ENCODE data around the gene DNAJC8.

Gene DNAJC8

DNA sequence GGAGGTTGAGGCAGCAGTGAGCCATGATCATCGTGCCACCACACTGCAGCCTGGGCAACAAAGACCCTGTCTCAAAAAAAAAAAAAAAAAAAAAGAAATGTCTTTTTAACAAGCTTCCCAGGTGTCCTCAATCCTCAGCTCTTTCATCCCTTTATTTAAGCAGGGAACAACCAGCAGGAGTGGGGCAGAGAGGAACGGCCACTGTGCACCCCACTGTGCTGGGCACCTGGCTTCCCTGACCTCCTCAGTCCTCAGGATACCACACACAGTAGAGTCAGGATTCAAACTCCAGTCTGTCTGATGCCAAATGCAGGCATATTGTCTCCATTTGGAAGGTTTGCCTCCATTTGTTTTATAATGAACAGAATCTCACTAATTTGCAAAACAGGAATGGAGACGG lies 36.5 kb downstream of the DNAJC8 start:
- ATAC-seq: no peak
- TF ChIP-seq ISL1 (CRISPR knock-in tag; IDR thresholded peaks at IDR 0.05) (no peak), TOX (CRISPR knock-in tag; IDR thresholded peaks at IDR 0.05; ENCODE audit: borderline replicate concordance) (no peak), CSDC2 (CRISPR knock-in tag; IDR thresholded peaks at IDR 0.05) (no peak), OSR1 (CRISPR knock-in tag; IDR thresholded peaks at IDR 0.05) (no peak), GLIS3 (CRISPR knock-in tag; IDR thresholded peaks at IDR 0.05) (no peak), ARNTL (CRISPR knock-in tag; IDR thresholded peaks at IDR 0.05; ENCODE audit: borderline replicate concordance, low read depth) (no peak), ZC3H10 (CRISPR knock-in tag; IDR thresholded peaks at IDR 0.05) (no peak), ESRRG (CRISPR knock-in tag; IDR thresholded peaks at IDR 0.05) (no peak)
- TF ChIP-seq, protein P1, sequence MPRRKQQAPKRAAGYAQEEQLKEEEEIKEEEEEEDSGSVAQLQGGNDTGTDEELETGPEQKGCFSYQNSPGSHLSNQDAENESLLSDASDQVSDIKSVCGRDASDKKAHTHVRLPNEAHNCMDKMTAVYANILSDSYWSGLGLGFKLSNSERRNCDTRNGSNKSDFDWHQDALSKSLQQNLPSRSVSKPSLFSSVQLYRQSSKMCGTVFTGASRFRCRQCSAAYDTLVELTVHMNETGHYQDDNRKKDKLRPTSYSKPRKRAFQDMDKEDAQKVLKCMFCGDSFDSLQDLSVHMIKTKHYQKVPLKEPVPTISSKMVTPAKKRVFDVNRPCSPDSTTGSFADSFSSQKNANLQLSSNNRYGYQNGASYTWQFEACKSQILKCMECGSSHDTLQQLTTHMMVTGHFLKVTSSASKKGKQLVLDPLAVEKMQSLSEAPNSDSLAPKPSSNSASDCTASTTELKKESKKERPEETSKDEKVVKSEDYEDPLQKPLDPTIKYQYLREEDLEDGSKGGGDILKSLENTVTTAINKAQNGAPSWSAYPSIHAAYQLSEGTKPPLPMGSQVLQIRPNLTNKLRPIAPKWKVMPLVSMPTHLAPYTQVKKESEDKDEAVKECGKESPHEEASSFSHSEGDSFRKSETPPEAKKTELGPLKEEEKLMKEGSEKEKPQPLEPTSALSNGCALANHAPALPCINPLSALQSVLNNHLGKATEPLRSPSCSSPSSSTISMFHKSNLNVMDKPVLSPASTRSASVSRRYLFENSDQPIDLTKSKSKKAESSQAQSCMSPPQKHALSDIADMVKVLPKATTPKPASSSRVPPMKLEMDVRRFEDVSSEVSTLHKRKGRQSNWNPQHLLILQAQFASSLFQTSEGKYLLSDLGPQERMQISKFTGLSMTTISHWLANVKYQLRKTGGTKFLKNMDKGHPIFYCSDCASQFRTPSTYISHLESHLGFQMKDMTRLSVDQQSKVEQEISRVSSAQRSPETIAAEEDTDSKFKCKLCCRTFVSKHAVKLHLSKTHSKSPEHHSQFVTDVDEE (CRISPR knock-in tag; IDR thresholded peaks at IDR 0.05): no peak
- TF ChIP-seq, protein P2, sequence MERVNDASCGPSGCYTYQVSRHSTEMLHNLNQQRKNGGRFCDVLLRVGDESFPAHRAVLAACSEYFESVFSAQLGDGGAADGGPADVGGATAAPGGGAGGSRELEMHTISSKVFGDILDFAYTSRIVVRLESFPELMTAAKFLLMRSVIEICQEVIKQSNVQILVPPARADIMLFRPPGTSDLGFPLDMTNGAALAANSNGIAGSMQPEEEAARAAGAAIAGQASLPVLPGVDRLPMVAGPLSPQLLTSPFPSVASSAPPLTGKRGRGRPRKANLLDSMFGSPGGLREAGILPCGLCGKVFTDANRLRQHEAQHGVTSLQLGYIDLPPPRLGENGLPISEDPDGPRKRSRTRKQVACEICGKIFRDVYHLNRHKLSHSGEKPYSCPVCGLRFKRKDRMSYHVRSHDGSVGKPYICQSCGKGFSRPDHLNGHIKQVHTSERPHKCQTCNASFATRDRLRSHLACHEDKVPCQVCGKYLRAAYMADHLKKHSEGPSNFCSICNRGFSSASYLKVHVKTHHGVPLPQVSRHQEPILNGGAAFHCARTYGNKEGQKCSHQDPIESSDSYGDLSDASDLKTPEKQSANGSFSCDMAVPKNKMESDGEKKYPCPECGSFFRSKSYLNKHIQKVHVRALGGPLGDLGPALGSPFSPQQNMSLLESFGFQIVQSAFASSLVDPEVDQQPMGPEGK (CRISPR knock-in tag; IDR thresholded peaks at IDR 0.05; ENCODE audit: borderline replicate concordance): no peak
- TF ChIP-seq, protein P3, sequence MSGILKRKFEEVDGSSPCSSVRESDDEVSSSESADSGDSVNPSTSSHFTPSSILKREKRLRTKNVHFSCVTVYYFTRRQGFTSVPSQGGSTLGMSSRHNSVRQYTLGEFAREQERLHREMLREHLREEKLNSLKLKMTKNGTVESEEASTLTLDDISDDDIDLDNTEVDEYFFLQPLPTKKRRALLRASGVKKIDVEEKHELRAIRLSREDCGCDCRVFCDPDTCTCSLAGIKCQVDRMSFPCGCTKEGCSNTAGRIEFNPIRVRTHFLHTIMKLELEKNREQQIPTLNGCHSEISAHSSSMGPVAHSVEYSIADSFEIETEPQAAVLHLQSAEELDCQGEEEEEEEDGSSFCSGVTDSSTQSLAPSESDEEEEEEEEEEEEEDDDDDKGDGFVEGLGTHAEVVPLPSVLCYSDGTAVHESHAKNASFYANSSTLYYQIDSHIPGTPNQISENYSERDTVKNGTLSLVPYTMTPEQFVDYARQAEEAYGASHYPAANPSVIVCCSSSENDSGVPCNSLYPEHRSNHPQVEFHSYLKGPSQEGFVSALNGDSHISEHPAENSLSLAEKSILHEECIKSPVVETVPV (CRISPR knock-in tag; IDR thresholded peaks at IDR 0.05): no peak

DNA sequence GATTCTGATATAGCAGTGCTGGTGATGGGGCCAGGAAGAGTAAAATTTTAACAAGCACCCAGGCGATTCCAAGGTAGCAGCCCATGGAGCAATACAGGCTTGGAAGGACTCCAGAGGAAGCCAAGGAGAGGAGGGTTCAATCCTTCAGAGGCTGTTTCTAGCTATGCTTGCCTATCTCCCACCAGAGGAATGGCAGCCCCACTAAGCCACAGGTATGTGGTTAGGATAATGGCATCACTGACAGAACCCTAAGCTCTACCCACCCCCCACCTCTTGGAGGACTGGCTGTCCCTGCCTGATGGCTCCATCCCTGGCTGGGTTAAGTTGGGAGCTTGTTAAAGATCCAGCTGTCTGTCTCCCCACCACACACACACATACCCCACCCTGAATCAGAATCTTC lies 37.0 kb downstream of the DNAJC8 start:
- no peak for ATAC-seq
- TF ChIP-seq, protein P4, sequence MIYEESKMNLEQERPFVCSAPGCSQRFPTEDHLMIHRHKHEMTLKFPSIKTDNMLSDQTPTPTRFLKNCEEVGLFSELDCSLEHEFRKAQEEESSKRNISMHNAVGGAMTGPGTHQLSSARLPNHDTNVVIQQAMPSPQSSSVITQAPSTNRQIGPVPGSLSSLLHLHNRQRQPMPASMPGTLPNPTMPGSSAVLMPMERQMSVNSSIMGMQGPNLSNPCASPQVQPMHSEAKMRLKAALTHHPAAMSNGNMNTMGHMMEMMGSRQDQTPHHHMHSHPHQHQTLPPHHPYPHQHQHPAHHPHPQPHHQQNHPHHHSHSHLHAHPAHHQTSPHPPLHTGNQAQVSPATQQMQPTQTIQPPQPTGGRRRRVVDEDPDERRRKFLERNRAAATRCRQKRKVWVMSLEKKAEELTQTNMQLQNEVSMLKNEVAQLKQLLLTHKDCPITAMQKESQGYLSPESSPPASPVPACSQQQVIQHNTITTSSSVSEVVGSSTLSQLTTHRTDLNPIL (CRISPR knock-in tag; IDR thresholded peaks at IDR 0.05; ENCODE audit: low read depth): no peak
- no peak for TF ChIP-seq ZNF565 (CRISPR knock-in tag; conservative IDR thresholded peaks at IDR 0.05; ENCODE audit: low read depth)
- TF ChIP-seq OSR1 (CRISPR knock-in tag; IDR thresholded peaks at IDR 0.05): no peak
- TF ChIP-seq ZNF8 (CRISPR knock-in tag; IDR thresholded peaks at IDR 0.05): no peak
- no peak for TF ChIP-seq ZFP3 (CRISPR knock-in tag; IDR thresholded peaks at IDR 0.05)
- TF ChIP-seq ARNTL (CRISPR knock-in tag; IDR thresholded peaks at IDR 0.05; ENCODE audit: borderline replicate concordance, low read depth): no peak
- TF ChIP-seq RARB (CRISPR knock-in tag; IDR thresholded peaks at IDR 0.05): no peak
- no peak for TF ChIP-seq BACH2 (CRISPR knock-in tag; IDR thresholded peaks at IDR 0.05; ENCODE audit: borderline replicate concordance)
- TF ChIP-seq TCF4 (CRISPR knock-in tag; IDR thresholded peaks at IDR 0.05; ENCODE audit: borderline replicate concordance): no peak
- TF ChIP-seq ZFP30 (CRISPR knock-in tag; IDR thresholded peaks at IDR 0.05): no peak
- TF ChIP-seq, protein P2 (CRISPR knock-in tag; IDR thresholded peaks at IDR 0.05; ENCODE audit: borderline replicate concordance): no peak

DNA sequence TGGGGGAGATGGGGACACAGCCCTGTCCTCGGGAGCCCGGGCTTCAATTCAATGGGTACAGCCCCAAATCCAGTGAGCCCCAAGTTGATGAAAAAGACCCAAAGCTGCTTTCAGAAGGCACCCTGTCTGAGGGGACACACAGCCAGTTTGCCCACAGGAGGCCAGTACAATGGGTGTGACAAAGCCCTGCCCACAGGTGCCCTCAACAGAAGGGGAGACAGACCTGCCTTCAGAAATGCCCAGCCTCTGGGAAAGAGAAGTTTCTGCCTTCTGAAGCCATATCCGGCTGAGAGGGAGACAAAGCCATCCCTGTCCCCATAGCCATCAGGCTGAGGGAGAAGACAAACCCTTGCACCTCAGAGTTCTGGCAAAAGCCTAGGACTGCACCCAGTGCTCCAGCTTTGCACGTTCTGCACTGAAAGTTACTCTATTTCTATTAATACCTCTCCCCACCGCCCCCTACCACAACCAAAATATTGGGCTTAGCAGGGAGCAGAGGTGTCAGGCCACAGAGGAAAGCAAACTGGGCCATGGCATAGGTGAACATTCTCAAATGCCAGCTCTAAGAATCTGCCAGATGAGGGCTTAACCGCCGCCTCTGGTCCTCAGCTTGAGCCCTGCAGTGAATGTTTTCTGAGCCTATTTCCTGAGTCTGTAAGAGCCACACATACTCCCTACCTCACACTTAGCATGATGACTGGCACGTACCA lies 38.3 kb downstream of the DNAJC8 start:
- TF ChIP-seq PPARA (CRISPR knock-in tag; IDR thresholded peaks at IDR 0.05; ENCODE audit: borderline replicate concordance) (no peak), ZFP3 (CRISPR knock-in tag; IDR thresholded peaks at IDR 0.05) (no peak), RARB (CRISPR knock-in tag; IDR thresholded peaks at IDR 0.05) (no peak)
- ATAC-seq: no peak

All from SK-N-SH treated with all-trans-retinoic acid at 6 μM for 48 hours (cell line).